NCI-H69 (cell line): Measurements from ENCODE around the gene LSM3.

Experiments
- DNase-seq: peaks from one replicate; lab custom pipeline; 2025; lab: John Stamatoyannopoulos, UW

Gene LSM3

GRCh38 chr3:14242490-14243311, 64.1 kb downstream of the LSM3 start:
- no peak for DNase-seq

DNA sequence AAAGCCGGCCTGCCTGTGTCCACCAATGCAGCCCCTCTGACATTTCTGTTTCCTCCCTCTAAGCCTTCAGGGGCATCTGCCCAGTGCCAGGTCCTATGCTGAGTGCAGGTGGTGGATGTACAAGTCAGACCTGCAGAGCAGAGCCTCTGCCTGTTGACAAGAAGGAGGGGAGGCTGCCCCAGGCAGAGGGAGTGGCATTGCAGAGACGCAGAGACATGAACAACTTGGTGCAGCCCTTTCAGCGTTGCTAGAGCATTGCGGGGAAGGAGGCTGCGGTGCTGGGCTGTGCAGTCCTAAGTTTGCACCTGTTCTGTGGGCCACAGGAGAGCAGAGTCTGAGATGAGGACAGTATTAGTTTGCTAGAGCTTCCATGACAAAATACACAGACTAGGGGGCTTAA, 65.2 kb downstream of the LSM3 start:
- no peak for DNase-seq

GRCh38 chr3:14244521-14245247, 66.1 kb downstream of the LSM3 start:
- no peak for DNase-seq

- no peak for DNase-seq
These were observed 66.6 kb downstream of the LSM3 start for GRCh38 chr3:14245248-14245639.

DNA sequence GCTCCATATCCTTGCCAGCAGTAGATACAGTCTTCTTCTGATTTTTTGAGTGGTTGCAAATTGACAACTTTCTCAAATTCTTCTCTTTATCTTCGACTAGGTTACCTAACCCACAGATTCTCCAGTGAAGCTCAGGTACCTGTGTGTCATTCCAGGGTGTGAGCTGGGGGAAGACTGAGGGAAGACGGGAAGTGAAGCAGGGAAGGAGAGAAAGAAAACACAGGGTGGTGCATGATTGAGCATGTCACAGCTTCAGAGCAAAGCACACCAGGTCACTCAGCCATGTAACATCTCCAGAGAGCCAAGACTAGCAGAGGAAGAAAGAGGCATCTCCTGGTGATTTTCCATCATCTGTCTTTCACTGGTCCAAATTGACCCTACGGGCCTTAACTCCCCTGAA, 67.2 kb downstream of the LSM3 start:
- DNase-seq: no peak

- no peak for DNase-seq
These were observed 67.8 kb downstream of the LSM3 start for GRCh38 chr3:14246414-14246813.

DNA sequence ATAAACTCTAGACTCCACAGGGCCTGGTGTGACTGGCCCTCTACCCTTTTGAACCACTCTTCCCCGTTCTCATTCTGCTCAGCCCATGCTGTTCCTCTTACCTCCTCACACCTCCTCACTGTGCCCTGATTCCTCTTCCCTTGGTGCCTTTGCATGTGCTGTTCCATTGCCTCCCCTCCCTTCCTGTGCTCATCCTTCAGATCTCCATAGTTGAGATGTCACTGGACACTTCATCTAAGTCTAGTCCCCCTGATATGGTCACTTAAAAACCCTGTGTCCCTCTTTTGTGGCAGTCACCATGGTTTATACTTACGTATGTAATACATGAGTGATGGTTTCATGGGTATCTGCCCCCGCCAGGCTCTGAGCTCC, 69.8 kb downstream of the LSM3 start:
- DNase-seq: no peak

DNA sequence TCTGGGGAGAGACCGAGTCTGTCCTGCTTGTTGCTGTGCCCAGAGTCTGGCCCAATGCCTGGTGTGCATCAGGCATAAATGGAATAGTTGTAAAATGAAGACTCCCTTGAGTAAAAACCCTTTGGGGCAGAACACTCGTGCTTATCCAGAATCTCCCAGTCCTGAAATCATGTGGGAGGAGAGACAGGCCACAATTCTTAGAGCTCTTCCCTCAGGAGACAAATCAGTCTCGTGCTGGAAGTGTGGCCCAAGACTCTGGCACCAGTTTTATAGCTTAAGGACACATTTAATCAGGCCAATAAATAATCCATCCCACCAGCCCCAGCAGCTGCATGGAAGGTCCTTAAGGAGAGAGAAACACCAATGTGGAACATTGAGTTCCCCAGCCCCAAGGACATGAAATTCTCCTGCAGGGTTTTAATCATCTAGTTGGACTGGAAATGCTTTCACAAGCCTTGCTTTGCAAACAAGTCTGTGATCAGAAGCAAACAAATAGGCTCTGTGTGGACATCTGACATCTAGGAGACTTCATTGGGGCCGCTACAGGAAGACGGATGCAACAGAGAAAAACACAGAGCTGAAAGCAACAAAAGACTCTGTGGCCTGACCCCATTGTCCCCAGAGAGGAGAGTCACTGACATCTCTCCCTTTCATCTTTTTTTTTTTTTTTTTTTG, 70.4 kb downstream of the LSM3 start:
- DNase-seq: no peak
